ENCODE measurements around the gene KRT13.

DNA sequence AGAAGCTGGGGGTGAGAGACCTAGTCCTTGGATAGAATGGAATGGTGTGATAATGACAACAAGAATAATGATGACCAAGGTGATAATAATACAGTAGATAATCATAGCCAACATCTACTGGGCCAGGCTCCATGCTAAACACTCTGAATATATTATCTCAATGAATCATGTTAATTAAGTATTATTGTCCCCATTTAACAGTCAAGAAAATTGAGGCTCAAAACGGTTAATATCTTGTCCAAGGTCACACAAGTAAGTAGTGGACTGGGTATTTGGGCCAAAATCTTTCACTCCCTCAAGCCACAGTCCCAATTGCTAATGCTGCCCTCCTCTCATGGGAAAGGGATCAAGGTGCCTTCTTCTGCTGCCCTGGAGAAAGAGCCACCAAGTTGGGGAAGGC lies 26.6 kb upstream of the KRT13 start:
- TF ChIP-seq GATA2 (IDR thresholded peaks at IDR 0.05; ENCODE audit: low read depth, low read length) (no peak), GATA3 (IDR thresholded peaks at IDR 0.05; ENCODE audit: low read depth, low read length) (no peak)

Measured in SH-SY5Y (cell line).